DOHH2 (cell line): ENCODE data around the gene CERS6.
A peak's percentile ranks its signal among the peaks of the same experiment; 100 is the strongest.

ENCODE experiments used
- H3F3A ChIP-seq: fragments of 200-600 bp; sonication (generic), shearing (Covaris generic); 2 replicates; pipeline ENCODE4 v1.6.0; 2016; ENCODE audit warnings: antibody characterized with exemption, mild to moderate bottlenecking; ENCODE audit not compliant: control insufficient read depth, insufficient read depth
- H3K27ac ChIP-seq: fragments of 200-600 bp; sonication (generic); 2 replicates; pipeline ENCODE4 v1.5.1; 2014; ENCODE audit warnings: low read depth, mild to moderate bottlenecking, low read length, moderate library complexity
- H3K27me3 ChIP-seq: fragments of 200-600 bp; sonication (generic); 2 replicates; pipeline ENCODE4 v1.6.1; 2014; ENCODE audit warnings: mild to moderate bottlenecking, low read length, mixed read lengths; ENCODE audit not compliant: control insufficient read depth
- H3K36me3 ChIP-seq: fragments of 200-600 bp; sonication (generic); 2 replicates; pipeline ENCODE4 v1.6.1; 2014; ENCODE audit warnings: mild to moderate bottlenecking, low read length, moderate library complexity, mixed read lengths; ENCODE audit not compliant: control insufficient read depth
- H3K4me1 ChIP-seq: fragments of 200-600 bp; sonication (generic); 2 replicates; pipeline ENCODE4 v1.6.1; 2014; ENCODE audit warnings: mild to moderate bottlenecking, low read length, mixed read lengths; ENCODE audit not compliant: control insufficient read depth
- H3K4me2 ChIP-seq: fragments of 200-600 bp; sonication (generic); 2 replicates; pipeline ENCODE4 v1.6.0; 2014; ENCODE audit warnings: mild to moderate bottlenecking, low read length, moderate library complexity
- H3K4me3 ChIP-seq: fragments of 200-600 bp; sonication (generic); 2 replicates; pipeline ENCODE4 v1.5.1; 2014; ENCODE audit warnings: mild to moderate bottlenecking, low read length, mixed read lengths
- H3K79me2 ChIP-seq: fragments of 200-600 bp; sonication (generic); 2 replicates; pipeline ENCODE4 v1.6.1; 2014; ENCODE audit warnings: mild to moderate bottlenecking, low read length, mixed read lengths; ENCODE audit not compliant: control insufficient read depth
- H3K9me2 ChIP-seq: fragments of 200-600 bp; sonication (generic); replicated peaks from 2 replicates; pipeline ENCODE4 v1.6.1; 2014; ENCODE audit warnings: mild to moderate bottlenecking, low read length, mixed read lengths; ENCODE audit not compliant: control insufficient read depth
- H3K9me3 ChIP-seq: fragments of 200-600 bp; sonication (generic); 2 replicates; pipeline ENCODE4 v1.6.1; 2014; ENCODE audit warnings: antibody characterized with exemption, low read length, mixed read lengths; ENCODE audit not compliant: control insufficient read depth, insufficient read depth
- H4K20me1 ChIP-seq: fragments of 200-600 bp; sonication (generic); 2 replicates; pipeline ENCODE4 v1.6.0; 2014; ENCODE audit warnings: low read depth, mild to moderate bottlenecking, antibody characterized with exemption, low read length, moderate library complexity; ENCODE audit not compliant: control insufficient read depth, insufficient read depth
- CTCF ChIP-seq: fragments of 200-600 bp; sonication (generic); IDR thresholded peaks from one replicate; pipeline ENCODE4 v1.5.1; 2014; ENCODE audit warnings: antibody characterized with exemption, mild to moderate bottlenecking, low read depth, low read length; ENCODE audit not compliant: poor library complexity, severe bottlenecking
- EZH2phosphoT487 ChIP-seq: fragments of 200-600 bp; sonication (generic); IDR thresholded peaks from 2 replicates; pipeline ENCODE4 v1.6.1; 2017; ENCODE audit warnings: borderline replicate concordance, mild to moderate bottlenecking, antibody characterized with exemption, low read length, moderate library complexity, mixed read lengths

CERS6 gene

DNA sequence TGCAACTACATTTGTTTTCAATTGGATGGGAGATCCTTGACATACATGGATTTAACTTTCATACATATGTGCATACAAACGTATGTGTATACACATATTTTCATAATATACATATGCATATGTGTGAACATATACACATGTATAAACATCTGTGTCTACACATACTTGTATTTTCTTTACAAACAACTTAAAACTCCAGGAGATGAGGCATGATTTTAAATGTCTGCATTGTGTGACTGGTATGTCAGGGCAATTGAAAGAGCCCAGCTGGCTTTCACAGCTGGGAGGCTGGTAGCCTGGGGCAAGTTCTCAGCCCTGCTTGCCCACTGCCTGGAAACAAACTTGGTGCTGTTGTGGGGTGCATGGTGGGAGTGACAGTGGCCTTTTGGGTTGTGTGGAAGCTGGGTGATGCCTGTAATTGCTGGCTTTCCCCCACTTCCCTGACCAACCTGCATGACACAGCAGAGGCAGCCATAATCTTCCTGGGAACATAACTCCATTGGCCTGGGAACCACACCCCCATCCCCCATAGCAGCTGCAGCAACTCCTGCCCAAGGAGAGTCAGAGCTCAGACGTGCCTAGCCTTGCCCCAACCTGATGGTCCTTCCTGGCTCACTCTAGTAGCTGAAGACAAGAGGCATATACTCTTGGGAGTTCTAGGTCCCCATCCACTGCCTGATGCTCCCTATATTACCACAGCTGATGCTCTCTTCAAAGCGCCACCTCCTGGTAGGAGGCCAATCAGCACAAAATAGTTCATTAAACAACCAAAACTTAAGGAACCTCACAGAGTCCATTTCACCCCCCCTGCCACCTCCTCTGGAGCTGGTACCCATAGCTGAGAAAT lies 158.3 kb downstream of the CERS6 start:
- Histone ChIP-seq H3K4me1 (no peaks in the 10 kb centered on the region), H3K9me3 (no peaks in the 10 kb centered on the region), H3F3A (no peaks in the 10 kb centered on the region), H3K9me2 (no peaks in the 10 kb centered on the region), H3K4me3 (no peak overlapping the region), H3K27ac (no peak overlapping the region), H4K20me1 (no peaks in the 10 kb centered on the region), H3K79me2 (no peaks in the 10 kb centered on the region), H3K27me3 (no peaks in the 10 kb centered on the region), H3K36me3 (no peaks in the 10 kb centered on the region), H3K4me2 (no peak overlapping the region)
- peak; percentile 51 for TF ChIP-seq CTCF
- TF ChIP-seq EZH2phosphoT487: no peak

DNA sequence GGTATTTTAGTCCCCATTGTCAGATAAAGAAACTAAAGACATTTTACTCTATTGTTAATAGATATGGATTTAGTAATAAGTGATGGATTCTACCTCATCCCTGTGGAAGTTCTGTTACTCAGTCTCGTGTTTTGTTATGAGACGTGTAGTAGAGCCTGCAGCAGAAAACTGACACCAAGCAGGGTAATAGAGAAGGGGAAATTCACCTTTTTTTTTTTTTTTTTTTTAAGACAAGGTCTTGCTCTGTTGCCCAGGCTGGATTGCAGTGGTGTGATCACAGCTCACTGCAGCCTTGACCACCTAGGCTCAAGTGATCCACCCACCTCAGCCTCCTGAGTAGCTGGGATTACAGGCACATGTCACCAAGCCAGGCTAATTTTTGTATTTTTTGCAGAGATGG lies 164.5 kb downstream of the CERS6 start:
- H3K4me2 ChIP-seq: no peak overlapping the region
- no peaks in the 10 kb centered on the region for H3K4me1 ChIP-seq
- no peaks in the 10 kb centered on the region for H3K36me3 ChIP-seq
- no peak overlapping the region for H3K4me3 ChIP-seq
- H3K27ac ChIP-seq: no peak overlapping the region
- H3K27me3 ChIP-seq: no peaks in the 10 kb centered on the region
- TF ChIP-seq EZH2phosphoT487 (no peak), CTCF (no peak)
- no peaks in the 10 kb centered on the region for H3K9me2 ChIP-seq
- no peaks in the 10 kb centered on the region for H3K9me3 ChIP-seq
- H3F3A ChIP-seq: no peaks in the 10 kb centered on the region
- no peaks in the 10 kb centered on the region for H4K20me1 ChIP-seq
- no peaks in the 10 kb centered on the region for H3K79me2 ChIP-seq

DNA sequence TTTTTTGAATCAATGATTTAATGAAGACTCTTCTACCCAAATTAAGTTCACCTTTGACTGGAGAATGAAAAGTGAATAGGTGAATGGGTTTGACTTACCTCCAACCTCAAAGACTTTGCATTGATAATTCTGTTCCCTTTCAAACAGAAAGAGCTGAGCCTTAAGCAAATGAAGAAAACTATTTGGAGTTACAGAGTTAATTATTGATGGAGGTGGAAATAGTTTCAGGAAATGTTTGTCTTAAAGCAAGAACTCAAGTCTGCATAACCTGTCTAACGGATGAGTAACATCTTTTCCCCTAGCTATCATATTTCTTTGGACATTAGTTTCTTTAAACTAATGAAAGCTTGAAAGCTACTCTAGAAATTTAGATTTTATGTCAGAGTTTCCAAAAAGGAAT lies 166.5 kb downstream of the CERS6 start:
- no peaks in the 10 kb centered on the region for H3K36me3 ChIP-seq
- TF ChIP-seq EZH2phosphoT487 (no peak), CTCF (no peak)
- H3K27me3 ChIP-seq: no peaks in the 10 kb centered on the region
- no peaks in the 10 kb centered on the region for H3K9me2 ChIP-seq
- H3K9me3 ChIP-seq: no peaks in the 10 kb centered on the region
- H3K27ac ChIP-seq: no peak overlapping the region
- H3K79me2 ChIP-seq: no peaks in the 10 kb centered on the region
- no peak overlapping the region for H3K4me3 ChIP-seq
- H3K4me2 ChIP-seq: no peak overlapping the region
- H4K20me1 ChIP-seq: no peaks in the 10 kb centered on the region
- H3K4me1 ChIP-seq: no peaks in the 10 kb centered on the region
- H3F3A ChIP-seq: no peaks in the 10 kb centered on the region
